ENCODE data around the gene LMF1.
"Not testable (repeated sequence)": the region's sequence is repeated elsewhere in the genome, so short reads cannot be mapped to it uniquely, and the experiment has no call there.

LMF1 gene

GRCh38 chr16:959232-960040 is 11.3 kb downstream of the LMF1 start:
- no peak for DNase-seq (ENCODE audit: extremely low spot score, insufficient read length, low read depth)
- no peak for FAIRE-seq

- not testable (repeated sequence) for DNase-seq (ENCODE audit: extremely low spot score, insufficient read length, low read depth); FAIRE-seq
These were observed 15.0 kb downstream of the LMF1 start for GRCh38 chr16:955766-956165.

- not testable (repeated sequence) for DNase-seq (ENCODE audit: extremely low spot score, insufficient read length, low read depth); FAIRE-seq
These were observed 17.0 kb downstream of the LMF1 start for GRCh38 chr16:953818-954217.

GRCh38 chr16:952321-952720 is 18.5 kb downstream of the LMF1 start:
- DNase-seq (ENCODE audit: extremely low spot score, insufficient read length, low read depth) (no peak), FAIRE-seq (no peak)

DNA sequence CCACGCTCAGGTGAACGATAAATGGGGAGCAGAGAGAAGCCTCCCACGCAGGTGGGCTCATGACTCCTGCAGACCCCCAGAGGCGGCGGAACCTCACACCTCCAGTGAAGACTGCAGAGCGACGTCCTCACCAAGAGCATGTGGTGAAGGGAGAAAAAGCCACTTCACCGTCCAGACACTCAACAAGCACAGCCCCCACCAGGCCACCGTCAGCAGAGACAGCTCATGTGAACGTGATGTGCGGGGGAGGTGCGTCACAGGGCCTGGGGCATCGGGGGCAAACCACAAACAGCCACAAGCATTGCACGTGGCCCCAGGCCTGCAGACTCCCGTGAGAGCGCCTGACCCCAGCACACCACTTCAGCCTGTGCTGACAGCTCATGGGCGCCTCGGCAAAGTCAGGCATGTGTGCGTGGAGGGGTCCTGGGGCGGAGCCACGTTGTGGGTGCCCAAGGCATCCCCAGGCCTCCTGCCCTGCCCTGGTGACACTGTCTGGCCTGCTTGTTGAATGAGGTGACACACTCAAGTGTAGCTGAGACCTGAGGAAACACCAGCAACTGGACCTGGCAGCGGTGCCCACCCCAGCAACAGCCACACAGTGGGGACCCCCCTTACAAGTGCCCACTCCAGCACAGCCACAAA is 19.0 kb downstream of the LMF1 start:
- no peak for FAIRE-seq
- DNase-seq (ENCODE audit: extremely low spot score, insufficient read length, low read depth) = no peak

GRCh38 chr16:950733-951573 is 19.8 kb downstream of the LMF1 start:
- DNase-seq (ENCODE audit: extremely low spot score, insufficient read length, low read depth); FAIRE-seq: not testable (repeated sequence)

GRCh38 chr16:948767-949166 is 22.0 kb downstream of the LMF1 start:
- FAIRE-seq; DNase-seq (ENCODE audit: extremely low spot score, insufficient read length, low read depth): not testable (repeated sequence)

DNA sequence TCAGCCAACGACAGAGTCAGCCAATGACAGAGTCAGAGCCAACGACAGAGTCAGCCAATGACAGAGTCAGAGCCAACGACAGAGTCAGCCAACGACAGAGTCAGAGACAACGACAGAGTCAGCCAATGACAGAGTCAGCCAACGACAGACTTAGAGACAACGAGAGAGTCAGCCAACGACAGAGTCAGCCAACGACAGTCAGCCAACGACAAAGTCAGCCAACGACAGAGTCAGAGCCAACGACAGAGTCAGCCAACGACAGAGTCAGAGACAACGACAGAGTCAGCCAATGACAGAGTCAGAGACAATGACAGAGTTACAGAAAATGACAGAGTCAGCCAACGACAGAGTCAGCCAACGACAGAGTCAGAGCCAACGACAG is 22.9 kb downstream of the LMF1 start:
- not testable (repeated sequence) for FAIRE-seq; DNase-seq (ENCODE audit: extremely low spot score, insufficient read length, low read depth)

- FAIRE-seq = no peak
- DNase-seq (ENCODE audit: extremely low spot score, insufficient read length, low read depth) = no peak
These were observed 23.4 kb downstream of the LMF1 start for GRCh38 chr16:947255-947921.

GRCh38 chr16:946048-946395 is 24.8 kb downstream of the LMF1 start:
- no peak for FAIRE-seq
- DNase-seq (ENCODE audit: extremely low spot score, insufficient read length, low read depth) = no peak

DNA sequence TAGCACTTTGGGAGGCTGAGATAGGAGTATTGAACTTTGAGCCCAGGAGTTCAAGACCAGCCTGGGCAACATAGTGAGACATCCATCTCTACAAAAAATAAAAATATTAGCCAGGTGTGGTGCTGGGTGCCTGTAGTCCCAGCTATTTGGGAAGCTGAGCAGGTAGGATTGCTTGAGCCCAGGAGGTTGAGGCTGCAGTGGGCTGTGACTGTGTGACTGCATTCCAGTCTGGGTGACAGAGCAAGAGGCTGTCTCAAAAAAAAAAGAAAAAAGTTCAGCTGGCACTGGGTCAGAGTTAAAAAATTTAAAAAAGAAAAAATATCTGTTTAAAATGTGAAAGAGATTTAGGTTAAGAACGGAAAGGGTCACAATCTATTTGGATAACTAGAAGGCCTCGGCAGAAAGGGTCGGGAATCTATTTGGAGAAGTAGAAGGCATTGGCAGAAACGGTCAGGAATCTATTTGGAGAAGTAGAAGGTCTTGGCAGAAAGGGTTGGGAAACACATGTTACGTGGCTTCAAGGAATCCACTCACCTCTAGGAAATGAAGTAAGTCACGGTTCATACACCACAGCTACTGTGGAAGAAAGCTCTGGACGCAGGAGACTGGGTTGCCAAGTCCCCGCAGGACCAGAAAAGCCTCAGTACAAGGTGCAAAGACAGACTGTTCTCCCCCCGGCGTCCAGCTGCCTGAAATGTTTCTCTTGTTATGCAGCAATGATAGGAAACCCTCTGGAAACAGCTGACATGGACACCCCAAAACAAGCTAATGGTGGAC is 25.3 kb downstream of the LMF1 start:
- no peak for FAIRE-seq
- no peak for DNase-seq (ENCODE audit: extremely low spot score, insufficient read length, low read depth)

- DNase-seq (ENCODE audit: extremely low spot score, insufficient read length, low read depth) (no peak), FAIRE-seq (no peak)
These were observed 26.8 kb downstream of the LMF1 start for GRCh38 chr16:943971-944370.

DNA sequence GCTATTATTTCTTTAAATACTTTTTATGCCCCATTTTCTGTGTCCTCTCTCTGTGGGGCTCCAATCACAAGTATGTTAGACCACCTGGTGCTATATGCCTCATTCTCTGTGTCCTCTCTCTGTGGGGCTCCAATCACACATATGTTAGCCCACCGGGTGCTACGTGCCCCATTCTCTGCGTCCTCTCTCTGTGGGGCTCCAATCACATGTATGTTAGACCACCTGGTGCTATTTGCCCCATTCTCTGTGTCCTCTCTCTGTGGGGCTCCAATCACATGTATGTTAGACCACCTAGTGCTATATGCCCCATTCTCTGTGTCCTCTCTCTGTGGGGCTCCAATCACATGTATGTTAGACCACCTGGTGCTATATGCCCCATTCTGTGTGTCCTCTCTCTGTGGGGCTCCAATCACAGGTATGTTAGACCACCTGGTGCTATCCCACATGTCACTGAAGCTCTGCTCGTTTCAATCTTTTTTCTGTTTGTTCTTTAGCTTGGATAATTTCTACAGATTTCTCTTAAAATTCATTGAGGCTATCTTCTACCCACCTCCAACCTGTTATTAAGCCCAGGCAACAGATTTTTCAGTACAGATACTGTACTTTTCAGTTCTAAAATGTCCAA is 28.2 kb downstream of the LMF1 start:
- DNase-seq (ENCODE audit: extremely low spot score, insufficient read length, low read depth) = no peak
- FAIRE-seq = no peak

DNA sequence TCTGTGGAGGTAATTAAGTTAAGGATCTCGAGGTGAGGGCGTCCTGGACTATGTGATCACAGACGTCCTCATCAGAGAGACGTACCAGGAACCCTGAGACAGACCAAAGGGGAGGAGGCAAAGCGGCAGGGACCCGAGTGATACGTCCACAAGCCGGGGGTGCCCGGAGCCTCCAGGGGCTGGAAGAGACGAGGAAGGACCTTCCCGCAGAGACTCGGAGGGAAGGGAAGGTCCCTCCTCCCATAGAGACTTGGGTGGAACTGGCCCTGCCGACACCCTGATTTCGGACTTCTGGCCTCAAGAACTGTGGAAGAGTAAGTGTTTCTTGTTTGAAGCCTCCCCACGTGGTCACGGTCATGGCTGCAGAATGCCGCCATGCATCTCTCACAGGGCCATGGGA is 30.8 kb downstream of the LMF1 start:
- no peak for FAIRE-seq
- DNase-seq (ENCODE audit: extremely low spot score, insufficient read length, low read depth) = no peak

GRCh38 chr16:939311-939710 is 31.5 kb downstream of the LMF1 start:
- FAIRE-seq = no peak
- no peak for DNase-seq (ENCODE audit: extremely low spot score, insufficient read length, low read depth)

DNA sequence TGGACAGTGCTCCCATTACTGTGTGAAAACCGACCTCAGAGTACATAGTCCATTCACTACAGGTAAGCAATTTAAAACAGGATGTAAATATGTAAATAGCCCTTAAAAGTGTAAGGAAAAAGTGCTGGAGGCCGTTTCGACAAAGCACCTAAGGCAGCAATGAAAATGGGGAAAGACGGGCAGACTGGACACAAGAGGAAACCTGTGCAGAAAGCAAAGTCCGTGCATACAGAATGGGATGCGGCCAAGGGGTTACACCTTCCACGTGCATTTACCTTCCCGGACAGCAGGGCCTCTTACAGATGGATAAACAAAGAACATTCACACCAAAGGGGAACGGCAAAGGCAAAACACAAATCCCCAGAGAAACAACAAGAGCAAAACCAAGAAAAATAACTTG is 32.0 kb downstream of the LMF1 start:
- DNase-seq (ENCODE audit: extremely low spot score, insufficient read length, low read depth) (no peak), FAIRE-seq (no peak)

DNA sequence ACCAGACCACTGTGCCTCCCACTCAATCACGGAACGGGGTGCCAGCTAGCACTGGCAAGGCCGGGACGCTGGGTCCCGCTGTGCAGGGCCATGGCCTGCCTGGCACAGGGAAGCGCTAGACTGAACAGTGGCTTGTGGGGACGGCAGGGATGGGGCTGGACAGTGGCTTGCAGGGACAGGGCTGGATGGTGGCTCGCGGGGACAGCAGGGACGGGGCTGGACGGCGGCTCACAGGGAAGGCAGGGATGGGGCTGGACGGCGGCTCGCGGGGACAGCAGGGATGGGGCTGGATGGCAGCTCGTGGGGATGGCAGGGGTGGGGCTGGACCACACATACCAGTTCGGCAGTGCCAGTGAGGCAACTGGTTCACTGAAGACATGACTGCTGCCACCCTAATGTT is 32.6 kb downstream of the LMF1 start:
- FAIRE-seq = no peak

DNA sequence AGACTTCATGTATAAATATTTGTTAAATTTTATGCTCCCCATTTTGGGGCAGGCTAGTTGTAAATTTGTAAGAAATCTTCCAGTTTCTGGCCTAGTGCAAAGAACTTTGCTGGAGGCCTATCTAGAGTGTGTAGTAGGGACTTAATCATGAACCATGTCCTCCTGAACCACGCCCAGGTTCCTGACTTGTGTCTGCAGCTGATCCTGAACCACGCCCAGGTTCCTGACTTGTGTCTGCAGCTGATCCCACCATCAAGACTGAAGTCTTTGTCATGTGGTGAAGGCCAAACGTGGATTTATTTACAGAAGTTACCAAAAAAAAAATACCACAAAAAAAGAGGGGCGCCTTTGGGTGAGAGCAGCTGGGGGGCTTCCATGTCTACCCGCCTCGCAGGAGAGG is 33.1 kb downstream of the LMF1 start:
- FAIRE-seq (no peak), DNase-seq (ENCODE audit: extremely low spot score, insufficient read length, low read depth) (no peak)

More for the DNA sequence above, 32.6 kb downstream of the LMF1 start:
- no peak for DNase-seq (ENCODE audit: extremely low spot score, insufficient read length, low read depth)

DNA sequence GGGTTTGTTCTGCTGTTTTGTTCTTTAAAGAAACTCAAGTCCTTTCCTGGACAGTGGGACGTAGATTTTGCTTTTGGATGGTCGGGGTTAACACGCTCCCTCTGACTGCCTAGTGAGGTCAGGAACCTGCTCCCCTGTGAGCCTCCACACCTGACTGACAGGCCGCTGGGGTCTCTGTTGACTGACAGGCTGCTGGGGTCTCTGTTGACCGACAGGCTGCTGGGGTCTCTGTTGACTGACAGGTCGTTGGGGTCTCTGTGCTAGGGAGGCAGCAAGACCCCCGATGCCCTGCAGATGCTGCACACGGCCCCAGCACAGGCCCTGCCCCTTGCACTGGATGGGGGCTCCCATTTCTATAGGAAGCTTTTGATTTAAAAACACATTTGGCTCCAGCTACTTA is 33.5 kb downstream of the LMF1 start:
- no peak for FAIRE-seq
- no peak for DNase-seq (ENCODE audit: extremely low spot score, insufficient read length, low read depth)

Measured in GM18507 (cell line).